GM12801 (cell line): Measurements from ENCODE around the gene FAM83B.

Source experiments
- TF ChIP-seq, protein P1 (sequence below): IDR thresholded peaks from one replicate; pipeline ENCODE4 v1.5.1; 2011; ENCODE audit warnings: control low read depth; ENCODE audit not compliant: insufficient read length; ENCODE audit errors: extremely low read depth

Gene FAM83B

GRCh38 chr6:54865091-54865631 is 18.6 kb downstream of the FAM83B start:
- TF ChIP-seq, protein P1, sequence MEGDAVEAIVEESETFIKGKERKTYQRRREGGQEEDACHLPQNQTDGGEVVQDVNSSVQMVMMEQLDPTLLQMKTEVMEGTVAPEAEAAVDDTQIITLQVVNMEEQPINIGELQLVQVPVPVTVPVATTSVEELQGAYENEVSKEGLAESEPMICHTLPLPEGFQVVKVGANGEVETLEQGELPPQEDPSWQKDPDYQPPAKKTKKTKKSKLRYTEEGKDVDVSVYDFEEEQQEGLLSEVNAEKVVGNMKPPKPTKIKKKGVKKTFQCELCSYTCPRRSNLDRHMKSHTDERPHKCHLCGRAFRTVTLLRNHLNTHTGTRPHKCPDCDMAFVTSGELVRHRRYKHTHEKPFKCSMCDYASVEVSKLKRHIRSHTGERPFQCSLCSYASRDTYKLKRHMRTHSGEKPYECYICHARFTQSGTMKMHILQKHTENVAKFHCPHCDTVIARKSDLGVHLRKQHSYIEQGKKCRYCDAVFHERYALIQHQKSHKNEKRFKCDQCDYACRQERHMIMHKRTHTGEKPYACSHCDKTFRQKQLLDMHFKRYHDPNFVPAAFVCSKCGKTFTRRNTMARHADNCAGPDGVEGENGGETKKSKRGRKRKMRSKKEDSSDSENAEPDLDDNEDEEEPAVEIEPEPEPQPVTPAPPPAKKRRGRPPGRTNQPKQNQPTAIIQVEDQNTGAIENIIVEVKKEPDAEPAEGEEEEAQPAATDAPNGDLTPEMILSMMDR = no peak

DNA sequence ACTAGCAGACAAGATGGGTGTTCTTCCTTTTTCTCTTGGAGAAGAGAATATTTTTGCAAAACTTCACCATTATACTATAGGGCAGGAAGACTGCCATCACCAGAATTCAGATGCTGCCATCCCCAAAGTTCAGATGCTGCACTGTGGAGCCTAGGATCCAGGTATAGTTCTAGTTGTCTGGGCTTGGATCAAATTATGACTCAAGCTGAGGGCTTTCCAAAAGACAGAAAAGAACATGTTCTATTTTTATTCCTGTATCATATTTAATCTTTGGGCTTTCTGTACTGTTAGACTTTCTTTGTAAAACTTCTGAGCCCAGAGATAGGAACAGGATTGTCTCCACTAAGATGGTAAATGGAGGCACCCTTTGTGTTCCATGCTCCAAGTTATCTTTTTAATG is 22.0 kb downstream of the FAM83B start:
- TF ChIP-seq, protein P1 = no peak

GRCh38 chr6:54873599-54873998 is 27.0 kb downstream of the FAM83B start:
- TF ChIP-seq, protein P1 = no peak

GRCh38 chr6:54874349-54875048 is 27.9 kb downstream of the FAM83B start:
- TF ChIP-seq, protein P1 = no peak

DNA sequence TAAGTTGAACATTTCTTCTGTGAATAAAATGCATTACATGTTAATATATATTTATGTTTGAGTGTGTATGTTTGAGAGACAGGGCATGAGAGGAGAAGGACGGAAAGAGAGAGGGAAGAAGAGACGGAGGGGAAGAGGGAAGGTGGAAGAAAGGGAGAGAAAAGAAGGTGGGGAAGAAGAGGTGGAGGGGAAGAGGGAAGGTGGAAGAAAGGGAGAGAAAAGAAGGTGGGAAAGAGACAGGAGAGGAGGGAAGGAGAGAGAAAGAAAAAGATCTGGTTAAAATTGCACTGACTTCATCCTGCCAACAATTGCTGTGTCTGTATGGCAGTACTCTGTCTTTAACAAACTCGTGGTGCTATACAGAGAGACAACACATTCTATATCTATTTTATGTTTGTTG is 29.0 kb downstream of the FAM83B start:
- TF ChIP-seq, protein P1 = no peak

DNA sequence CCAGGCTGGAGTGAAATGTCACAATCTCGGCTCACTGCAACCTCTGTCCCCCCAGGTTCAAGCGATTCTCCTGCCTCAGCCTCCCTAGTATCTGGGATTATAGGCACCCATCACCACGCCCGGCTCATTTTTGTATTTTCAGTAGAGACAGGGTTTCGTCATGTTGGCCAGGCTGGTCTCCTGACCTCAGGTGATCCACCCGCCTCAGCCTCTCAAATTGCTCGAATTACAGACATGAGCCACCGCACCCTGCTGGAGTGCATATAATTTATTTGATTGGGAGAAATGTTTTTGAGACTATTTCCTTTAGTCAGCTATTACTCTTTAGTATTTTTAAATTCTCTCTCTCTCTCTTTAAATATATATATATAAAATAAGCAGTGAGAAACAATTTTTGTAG is 29.8 kb downstream of the FAM83B start:
- TF ChIP-seq, protein P1 = no peak

- TF ChIP-seq, protein P1 = no peak
These were observed 30.3 kb downstream of the FAM83B start for GRCh38 chr6:54876871-54877270.
